ENCODE measurements around the gene CEACAM4.

- TF ChIP-seq CTCF (optimal IDR thresholded peaks at IDR 0.05 in 1 of 3, IDR thresholded peaks at IDR 0.05 in 1 of 3, conservative IDR thresholded peaks at IDR 0.05 in 1 of 3; ENCODE audit: extremely low read depth in 1 of 3, insufficient read depth in 2 of 3, low read length in 3 of 3) (no peak), EZH2 (IDR thresholded peaks at IDR 0.05; ENCODE audit: low read length) (no peak)
Observed at GRCh38 chr19:41584260-41584810, 42.5 kb downstream of the CEACAM4 start.

Measured in keratinocyte (primary cell).